Measurements from ENCODE around the gene RARB.

The RARB gene

DNA sequence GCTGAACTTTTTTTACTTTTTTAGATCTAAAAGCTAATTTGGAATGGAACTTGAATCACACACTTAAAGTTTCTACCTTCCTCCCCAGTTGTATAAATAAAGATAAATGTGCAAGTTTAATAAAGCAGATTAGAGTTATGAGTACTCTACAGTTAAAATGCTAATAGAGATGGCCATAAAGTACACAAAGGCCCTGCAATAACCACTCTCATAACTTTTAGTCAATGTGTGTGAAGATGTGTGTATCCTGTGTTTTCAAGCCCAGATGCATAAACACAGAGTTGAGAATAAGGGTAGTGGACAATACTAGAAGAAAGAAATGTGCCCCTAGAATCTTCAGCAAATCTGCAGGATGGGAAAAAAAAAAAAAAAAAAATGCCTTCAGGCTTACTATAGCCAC, 191.3 kb downstream of the RARB start:
- DNase-seq = no peak

DNA sequence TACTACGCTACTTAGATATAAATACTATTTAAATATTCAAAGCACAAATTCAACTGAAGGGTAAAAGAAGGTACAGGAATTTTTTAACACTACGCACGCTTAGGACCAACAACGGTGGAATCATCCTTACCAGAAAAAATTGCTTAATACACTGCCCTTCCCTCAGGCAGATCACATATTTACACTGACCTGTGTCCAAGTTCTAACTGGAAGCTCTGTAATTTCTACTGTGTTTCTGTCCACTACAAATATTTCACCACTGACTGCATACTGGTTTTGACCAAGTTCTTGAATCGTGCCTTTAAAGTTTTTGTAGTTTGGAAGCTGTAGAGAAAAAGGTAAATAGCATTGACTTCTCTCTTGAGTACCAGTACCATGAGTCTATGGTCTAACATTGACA, 192.4 kb downstream of the RARB start:
- no peak for DNase-seq

DNA sequence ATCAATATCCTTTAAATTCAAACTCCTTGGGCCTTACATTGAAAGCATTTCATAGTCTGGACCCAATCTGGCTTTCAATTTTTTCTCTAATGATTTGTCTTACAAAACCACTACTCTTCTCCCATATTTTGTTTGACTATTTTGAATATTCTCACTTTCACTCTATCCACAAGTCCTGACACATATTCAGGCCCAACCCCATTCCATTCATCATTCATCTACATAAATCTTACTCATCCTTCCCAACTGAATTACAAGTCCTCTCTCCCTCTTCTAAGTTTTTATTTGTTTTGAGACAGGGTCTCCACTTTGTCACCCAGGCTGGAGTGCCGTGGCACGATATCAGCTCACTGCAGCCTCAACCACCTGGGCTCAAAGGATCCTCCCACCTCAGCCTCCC, 193.0 kb downstream of the RARB start:
- DNase-seq = no peak

DNA sequence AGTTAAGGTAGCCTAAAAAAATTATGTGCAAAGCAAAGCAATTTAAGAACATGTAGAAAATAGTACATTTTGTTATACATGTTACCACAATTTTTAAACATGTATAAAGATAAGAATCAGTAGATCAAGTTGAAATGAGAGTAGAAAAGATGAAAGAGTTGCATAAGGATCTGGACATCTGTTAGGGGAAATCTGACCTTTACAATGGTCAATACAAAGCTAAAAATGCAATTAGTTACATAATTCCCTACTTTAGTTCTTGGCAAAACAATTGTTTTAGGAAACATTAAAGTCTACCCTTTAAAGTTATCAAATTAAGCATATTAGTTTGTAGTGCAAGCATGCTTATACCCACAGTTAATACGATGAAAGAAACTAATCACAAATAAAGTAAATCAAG, 203.9 kb downstream of the RARB start:
- DNase-seq = no peak

DNA sequence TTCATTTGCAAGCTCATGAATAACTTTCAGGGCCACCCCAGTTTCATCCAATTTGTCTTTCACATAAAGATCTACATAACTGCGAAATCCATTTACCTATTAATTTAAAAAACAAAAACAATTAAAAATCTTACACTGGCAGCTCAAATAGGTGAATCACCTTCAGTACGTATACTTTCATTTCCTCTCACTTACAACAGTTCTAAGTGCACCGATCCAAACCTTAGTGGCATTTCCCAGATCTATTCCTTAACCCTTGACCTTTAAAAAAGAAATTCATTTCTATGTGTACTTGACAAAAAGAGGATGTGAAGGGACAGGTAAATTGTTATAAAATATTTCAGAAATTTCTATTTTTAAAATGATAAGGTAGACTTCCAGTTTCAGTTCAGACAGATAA, 205.9 kb downstream of the RARB start:
- no peak for DNase-seq

DNA sequence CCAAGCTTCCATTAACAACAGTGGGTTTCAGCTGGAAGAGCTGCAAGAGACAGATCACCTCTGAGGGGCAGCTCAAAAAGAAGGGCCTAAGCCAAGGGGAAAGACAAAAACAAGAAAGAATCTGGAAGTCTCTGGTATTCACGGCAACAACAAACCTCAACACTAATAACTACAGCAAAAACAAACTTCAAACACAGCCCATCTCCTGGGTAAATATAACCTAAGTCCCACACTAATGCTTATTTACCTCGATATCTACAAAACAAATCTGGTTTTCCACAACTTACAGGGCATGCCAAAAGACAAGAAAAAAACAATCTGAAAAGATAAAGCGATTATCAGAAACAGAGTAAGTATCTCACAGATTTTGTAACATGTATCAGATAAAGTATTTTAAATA, 207.0 kb downstream of the RARB start:
- DNase-seq = no peak
